Measurements from ENCODE around the gene MRPS27.
"Not testable (repeated sequence)": the region's sequence is repeated elsewhere in the genome, so short reads cannot be mapped to it uniquely, and the experiment has no call there.

MRPS27 gene

DNA sequence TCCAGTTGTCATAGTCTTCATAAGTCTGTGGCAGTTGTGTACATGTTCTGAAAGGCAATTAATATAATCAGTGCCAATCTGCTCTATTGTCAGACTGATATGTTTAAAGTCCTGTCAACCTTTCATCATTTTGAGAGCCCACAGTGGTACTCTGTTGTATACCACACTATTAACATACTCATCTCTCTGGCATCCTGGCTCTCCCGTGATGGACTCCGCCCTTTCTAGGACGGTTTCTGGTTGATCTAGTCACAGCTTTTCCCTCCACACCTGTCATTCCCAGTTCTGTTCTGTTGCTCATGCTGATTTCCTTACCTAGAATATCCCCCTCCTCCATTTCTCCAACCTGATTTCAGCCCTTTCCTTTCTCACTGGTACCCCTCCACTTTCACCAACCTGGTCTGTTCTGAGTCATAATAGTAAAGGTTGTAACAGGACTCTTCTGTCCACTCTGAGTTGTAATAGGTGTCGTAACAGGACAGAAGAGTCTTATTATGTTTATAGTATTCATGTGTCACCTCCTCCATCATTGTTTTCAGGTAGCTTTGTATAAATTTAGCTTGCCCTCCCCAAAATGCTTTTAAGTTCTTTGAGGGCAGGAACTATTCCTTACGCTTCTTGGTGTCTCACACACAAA lies 4.3 kb upstream of the MRPS27 start:
- DNase-seq: no peak

DNA sequence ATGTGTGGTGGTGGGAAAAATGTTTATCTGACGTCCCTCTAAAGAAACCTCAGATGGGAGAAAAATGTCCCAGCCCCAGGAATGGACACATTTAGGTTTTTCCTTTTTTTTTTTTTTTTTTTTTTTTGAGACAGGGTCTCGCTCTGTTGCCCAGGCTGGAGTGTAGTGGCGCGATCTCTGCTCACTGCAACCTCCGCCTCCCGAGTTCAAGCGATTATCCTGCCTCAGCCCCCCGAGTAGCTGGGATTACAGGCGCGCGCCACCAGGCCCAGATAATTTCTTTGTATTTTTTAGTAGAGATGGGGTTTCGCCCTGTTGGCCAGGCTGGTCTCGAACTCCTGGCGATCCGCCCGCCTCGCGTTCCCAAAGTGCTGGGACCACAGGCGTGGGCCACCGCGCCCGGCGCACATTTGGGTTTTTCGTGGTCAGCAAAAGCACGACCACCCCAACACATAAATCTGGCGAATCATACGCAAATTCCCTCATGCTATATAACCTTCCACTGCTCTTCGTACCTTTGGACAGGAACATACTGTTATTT lies 535 bp downstream of the MRPS27 start:
- not testable (repeated sequence) for DNase-seq

DNA sequence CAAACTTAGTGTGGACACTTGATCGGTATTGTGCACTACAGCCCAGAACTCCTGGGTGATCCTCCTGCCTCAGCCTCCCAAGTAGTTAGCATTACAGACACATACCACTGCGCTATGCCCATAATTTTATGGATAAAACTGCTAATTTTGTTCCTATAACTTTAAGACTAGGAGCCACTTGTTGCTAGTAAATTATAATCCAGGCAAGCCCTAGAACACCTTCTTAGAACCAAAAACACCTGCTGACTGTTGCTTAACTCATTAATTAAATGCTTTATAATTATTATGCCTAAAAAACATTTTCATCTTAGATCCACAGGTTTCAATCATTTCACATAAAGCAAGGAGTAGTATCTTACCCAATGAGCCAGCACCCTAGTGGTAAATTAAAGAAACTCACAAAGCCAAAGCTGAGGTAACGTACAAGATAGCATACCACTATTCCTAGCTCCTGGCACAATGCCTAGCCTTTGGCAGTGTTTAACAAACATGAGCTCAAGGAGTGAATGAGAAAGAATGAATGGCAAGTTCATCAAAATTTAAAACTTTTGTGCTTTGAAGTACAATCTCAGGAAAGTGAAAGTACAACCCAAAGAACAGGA lies 5.4 kb downstream of the MRPS27 start:
- DNase-seq: no peak

DNA sequence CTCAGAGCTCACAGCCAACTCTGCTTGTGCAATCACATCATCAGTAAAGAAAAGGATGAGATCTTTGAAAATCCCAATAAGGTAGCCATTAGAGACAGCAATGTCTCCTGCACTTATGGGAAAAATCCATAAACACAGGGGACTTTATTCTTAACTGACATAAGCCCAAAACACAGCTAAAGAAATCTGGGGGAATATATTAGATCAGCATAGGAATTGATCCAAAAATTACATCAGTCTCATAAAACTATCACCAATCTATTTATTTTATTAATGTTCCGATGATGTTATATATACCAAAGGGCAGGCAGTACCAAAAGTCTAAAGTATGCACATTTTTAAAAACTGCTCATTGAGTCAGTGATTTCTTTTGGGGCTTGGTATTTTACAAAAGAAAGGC lies 6.9 kb downstream of the MRPS27 start:
- DNase-seq: no peak

DNA sequence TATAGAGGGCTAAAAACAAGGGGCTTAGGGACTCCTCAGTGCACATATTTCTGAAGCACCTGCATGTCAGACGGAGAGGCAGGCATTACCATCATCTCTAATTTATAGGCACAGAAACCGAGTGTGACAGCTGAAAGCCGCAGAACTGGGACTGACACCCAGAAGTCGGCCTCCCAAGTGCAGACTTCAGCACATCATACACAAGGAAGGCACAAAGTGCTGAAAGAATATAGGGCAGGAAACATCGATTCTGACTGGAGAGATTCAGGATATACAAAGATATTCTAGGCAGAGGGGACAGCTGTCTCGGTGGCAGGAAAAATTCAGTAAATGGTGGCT lies 11.2 kb downstream of the MRPS27 start:
- DNase-seq: no peak

DNA sequence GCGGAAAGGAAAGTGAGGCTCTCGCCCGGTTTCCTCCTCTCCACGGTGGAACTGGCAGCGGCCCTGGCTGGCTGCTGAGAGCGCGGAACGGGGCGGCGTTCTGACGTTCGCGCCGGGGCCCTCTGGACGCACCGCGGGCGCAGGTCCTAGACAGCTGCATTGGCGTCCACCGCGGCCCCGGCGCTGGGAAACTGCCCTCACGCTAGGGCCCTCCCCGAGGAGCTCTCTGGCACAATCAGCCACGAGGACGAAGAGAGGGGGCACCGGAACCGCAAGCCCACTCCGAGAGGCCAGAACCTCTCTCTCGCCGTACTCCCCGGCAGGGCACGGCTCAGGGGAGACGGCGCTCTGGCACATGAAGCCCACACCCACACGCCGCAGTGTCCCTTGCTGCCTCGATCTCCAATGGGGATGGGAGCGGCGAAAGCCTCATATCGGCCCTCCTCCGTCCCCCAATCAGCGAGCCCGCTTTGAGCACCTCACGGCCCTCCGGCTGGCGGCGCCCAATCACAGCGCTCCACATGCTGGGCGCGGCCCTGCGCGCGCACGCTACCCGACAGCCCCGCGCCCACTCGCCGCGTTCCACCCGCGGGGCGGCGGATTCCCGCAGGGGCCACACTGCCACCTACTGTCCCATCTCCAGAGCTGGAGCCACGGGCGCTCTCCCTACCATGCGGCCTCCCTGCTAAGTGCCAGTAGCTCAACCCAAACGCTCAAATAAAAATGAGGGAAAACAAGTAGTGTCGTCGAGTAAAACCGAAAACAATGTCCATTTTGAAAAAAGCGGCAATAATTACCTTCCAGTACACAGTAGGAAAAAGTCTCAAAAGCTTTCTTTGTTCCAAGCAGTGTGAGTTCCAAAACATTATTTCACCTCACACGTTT lies 11.8 kb downstream of the MRPS27 start:
- peak; percentile 96 for DNase-seq

DNA sequence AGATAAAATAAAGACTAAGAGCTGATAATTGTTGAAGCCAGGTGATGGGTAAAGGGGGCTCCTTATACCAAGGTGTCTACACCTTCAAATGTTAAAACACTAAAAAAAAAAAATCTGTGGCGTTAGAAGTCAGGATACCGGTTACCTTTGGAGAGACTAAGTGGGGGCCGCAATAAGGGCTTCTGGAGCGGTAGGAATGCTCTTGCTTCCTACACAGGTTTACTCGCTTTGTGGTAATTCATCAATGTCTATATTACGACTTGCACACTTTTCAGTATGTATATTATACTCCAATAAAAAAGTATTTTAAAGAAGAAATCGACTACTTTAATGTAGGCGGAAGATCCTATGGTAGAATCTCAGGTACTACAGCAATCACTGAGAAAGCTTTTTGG lies 12.5 kb downstream of the MRPS27 start:
- no peak for DNase-seq

DNA sequence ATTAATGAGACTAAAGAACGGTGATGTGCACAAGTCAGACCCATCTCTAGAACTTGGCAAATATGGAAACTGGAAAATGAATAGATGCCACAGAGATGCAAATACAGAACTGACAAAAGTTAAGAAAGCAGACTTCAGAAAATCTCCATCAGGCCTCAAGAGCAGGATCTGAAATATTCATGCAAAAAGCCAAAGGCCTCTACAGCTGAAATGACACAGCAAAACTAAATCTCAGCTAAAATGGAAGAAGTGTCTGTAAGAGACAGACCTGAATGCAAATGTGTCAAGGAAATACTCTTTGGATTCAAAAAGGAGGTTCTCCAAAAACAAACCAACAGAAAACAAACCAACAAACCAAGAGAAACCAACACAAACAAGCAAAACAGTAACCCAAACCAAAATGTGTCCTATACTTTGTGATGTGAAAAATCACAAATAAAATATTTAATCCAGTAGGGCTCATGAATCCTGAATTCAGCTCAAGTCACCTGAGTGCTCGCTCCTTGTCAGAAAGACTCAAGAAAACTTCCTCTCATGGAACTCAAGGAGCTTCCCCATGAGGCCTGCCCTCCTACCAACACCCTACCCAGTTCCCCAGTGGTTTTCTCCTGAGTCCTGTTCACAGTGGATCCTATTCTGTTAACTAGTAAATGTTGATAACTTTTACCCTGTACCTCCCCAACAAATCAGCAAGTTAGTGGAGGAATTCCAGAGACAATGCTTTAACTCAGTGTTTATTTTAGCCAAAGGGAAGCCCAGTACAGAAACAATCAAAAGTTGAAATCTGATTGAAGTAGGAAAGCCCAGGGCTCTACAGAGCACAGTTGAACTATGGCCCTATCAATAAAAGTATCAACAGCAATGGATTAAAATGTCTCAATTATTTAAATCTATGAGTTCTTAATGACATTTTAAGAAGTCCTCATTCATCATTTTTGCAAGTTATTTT lies 14.6 kb downstream of the MRPS27 start:
- DNase-seq: no peak

DNA sequence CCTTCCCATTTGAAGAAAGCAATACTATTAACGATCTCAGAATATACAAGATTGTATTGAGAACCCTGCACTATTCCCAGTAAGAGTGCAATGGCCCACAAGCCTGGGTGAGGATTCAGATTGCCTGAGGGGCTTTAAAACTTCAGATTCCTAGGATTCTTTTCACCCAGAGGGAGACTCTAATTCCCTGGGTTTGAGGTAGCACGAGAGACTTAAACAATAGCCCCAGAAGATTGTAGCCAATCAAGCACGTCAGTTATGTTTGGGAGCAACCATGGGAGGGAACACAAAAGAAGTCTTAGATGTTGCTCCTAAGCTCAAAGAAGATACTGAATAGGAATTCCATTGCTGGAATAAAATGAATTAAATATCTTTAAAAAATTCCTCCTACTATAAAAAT lies 17.9 kb downstream of the MRPS27 start:
- no peak for DNase-seq

DNA sequence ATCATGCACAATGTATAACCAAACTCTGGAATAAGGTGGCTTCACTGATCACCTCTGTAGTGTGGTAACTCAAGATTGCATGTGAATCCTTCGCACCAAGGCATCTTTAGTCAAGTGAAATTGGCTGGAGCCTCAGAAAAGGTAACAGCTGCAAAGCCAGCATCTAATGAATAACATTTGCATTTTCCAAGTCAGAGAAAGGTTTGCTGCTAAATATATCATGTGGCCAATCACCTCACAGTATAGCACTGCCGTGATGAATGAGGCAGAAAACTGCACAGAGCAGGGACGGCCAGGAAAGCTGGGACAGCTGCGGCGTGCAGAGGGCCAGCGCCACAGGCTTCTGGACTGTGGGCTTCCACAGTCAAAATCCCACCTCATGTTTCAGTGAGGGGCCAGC lies 18.5 kb downstream of the MRPS27 start:
- no peak for DNase-seq

DNA sequence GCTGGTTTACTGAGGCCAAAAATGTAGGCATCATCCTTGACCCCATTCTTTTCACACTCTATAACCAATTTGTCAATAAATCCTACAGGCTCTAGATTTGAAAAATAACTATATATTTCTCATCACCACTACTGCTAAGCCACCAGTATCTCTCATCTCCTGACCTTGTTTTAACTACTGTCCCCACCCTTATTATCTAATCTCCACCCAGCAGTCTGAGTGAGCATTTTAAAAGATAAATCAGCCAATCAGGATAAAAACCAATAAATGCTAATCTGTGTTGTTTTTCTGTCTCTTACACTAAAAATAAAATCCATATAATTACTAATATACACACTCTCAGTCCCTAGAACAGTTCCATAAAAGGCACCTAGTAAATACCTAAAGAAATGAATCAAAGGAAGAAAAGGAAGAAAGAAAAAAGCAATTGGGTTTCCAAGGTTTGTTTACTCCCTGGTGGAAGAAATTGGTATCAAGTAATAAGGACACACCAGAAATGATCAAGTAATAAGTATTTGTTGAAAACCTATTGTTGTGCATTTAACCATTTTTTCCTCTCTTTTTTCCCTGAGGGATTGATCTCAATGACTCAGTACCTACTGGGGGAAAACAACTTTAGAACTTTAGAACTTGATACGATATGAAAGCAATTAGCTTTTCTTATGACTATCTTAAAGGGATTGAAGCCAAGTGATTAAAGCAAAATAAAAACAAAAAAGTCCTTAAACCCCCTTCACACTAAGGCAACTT lies 19.3 kb downstream of the MRPS27 start:
- no peak for DNase-seq

DNA sequence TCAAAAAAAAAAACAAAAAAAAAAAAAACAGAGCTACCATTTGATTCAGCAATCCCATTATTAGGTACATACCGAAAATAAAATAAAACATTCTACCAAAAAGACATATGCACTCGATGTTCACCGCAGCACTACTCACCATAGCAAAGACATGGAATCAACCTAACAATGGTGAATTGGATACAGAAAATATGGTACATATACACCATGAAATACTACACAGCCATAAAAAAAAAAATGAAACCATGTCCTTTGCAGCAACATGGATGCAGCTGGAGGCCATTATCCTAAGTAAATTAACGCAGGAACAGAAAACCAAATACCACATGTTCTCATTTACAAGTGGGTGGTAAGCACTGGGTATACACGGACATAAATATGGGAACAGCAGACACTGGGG lies 21.3 kb downstream of the MRPS27 start:
- no peak for DNase-seq

DNA sequence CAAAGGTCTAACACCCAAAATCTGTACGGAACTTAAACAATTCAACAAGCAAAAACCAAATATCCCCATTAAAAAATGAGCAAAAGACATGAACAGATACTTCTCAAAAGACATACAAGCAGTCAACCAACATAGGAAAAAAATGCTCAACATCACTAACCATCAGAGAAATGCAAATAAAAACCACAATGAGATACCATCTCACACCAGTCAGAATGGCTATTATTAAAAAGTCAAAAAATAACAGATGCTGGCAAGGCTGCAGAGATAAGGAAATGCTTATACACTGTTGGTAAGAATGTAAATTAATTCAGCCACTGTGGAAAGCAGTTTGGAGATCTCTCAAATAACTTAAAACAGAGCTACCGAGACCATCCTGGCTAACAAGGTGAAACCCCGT lies 21.9 kb downstream of the MRPS27 start:
- not testable (repeated sequence) for DNase-seq

DNA sequence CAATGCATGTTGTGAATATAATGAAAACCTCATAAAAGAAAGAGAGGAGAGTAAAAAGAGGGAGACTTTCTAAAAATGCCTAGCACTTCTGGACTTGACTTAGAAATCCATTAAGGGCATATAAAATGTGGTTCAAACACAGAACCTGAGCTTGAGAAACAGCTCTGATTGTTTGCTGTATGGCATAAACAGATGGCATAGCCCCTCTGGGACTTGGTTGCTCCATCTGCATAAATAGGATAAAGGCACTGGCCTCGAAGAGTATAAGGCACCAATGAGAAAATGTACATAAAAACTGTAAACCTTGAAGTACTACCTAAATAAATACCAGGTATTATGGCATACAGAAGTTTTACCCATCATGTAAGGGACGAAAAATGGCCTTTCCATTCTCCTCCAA lies 23.8 kb downstream of the MRPS27 start:
- DNase-seq: no peak

DNA sequence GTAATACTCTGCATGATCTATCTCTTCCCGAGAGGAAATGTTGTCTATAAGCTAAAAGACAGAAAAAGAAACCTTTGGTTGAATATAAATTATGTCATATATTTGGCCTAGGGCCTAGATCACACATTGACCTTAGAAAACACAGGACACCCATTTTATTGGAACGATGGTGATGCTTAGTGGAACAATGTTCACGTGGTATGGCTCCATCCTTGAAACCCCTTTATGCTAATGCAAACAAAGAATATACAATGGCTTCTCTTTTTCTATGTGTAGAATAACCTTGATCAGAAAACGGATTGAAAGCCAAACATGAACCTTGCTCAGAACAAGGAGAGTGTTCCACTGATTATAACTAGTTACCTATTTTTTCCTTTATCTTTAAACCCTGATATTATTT lies 24.5 kb downstream of the MRPS27 start:
- DNase-seq: no peak

DNA sequence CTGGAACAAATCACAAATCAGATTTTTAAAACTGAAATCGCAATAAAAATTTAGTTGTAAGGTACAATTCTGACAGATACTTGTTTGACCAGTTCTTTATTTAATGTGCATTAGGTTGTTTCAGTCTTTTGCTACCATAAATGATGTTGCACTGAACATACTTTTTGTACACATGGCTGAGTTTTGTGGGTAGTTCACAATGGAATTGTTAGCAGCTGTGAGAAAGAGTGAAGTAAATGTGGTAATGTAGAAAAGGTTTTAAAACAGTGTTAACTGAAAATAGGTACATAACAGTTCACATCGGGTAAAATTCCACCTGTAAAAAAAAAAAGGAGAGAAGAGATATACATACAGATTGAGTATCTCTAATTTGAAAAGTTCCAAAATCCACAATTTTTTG lies 25.6 kb downstream of the MRPS27 start:
- no peak for DNase-seq

DNA sequence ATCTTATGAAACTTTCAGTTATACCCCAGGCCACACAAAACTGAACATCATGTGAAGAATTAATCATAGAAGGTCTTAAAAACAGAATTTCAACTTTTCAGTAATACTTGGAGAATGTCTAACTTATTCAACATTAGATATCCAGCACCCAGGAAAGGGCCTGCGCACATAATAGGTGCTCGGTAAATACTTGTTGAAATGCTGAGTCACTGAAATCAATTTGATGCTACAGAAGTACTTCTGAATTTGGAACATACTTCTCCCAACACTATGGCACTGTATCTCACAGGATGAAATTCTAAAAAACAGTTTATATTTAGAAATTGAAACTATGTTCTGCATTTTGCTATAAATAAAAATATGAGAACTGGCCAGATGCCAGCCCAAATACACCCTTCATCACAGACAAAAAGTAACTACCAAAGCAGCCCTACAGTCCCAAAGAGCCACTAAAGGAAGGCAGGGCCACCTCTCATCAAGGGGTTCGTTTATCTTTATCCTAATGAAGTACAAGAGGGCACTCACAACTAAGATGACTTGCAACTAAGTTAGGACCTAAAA lies 26.5 kb downstream of the MRPS27 start:
- DNase-seq: no peak

DNA sequence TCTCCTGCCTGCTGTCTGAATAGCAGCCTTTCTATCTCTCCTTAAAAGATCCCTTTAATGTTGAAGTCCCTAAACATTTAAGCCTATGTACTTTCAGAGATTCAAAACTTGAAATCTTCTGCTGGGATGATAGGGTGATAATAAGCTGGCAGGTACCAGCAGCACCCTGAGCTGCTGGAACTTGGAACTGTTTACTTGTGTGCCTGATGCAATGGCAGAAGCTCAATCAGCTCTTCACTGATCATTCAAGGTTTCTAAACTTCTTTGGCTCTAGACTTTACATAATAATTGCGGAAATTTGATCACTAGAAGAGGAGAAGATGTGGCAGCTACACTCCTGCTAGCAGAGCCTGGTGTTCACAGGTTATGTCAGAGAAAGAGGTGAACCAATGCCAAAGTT lies 27.6 kb downstream of the MRPS27 start:
- DNase-seq: no peak

DNA sequence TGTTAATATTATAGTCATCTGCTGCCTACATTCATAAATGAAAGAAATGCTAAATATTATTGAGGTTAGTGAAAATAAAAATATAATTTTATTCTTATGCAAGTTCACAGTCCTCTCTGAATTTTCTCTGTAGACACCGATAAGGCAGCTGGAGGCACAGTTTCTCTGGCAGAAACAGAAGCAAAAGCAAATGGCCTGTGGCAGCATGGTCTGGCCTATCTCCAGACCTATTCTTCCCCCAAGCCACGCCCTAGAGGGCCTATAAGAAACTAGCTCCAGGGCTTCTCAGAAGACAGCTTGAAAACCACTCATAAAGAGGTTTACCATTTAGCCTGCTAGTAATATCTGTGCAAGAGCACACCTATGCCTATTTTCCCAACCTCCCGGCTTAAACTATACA lies 28.4 kb downstream of the MRPS27 start:
- DNase-seq: no peak

DNA sequence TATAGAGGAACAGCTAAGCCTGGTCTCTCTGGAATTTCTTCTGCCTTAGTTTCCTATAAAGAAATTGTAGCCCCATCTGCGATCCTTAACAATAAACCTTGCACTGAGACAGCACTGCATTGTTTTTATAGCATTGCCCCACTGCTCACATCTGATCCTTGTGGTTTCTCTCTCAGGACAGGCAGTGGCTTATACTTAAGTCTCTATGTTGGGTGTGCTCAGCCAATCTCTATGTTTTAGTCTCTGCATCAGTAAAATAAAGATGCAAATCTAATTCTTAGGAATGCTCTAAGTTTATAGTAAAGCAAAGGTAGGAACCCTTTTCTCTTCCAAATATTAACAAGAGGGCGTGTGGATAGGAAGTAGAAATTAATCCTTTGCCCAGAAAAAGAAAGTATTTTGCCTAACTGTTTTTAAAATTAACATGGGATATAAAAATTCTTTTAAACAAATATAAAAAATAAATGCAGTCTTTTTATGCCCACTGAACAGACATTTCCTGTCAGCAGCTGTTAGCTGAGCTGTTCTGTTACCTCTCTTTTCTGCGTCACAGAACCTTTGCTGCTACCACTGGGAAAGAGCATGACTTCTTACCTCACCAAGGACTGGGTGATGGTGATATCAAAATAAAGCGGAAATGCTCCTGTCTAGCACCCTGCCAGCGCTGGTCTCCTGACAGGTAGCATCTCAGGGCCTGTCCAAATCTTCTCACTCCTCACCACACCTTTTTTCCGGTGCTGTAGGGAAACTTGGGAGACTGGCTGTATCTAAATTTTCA lies 29.5 kb downstream of the MRPS27 start:
- DNase-seq: no peak

DNA sequence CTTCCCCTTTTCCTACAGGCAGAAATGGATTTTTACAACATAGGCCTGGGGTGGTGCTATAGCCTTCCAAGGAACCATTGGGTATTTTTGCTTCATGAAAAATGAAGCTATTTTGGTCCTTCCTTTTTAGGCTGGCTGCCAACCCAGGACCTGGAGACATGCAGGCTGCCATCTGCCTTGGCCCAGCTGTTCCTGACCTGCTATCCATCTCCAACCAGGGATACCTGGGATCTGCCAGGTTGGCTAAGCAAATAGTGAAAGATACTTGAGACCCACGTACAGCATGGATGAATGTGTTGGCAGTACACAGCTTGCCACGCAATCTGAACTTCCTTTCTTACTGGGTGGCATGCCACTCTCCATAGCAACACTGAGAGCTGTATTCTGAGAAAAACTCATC lies 31.1 kb downstream of the MRPS27 start:
- DNase-seq: no peak

Measured in CD4-positive, alpha-beta T cell treated with Interleukin-10 for 1 hour (primary cell).